B cell (primary cell): Measurements from ENCODE around the gene FLNA. TPM values are rescaled to one million over a fixed set of nuclear protein-coding genes. Genes with fewer than 3 reads are reported as not detected.

Experiments
- ATAC-seq: fragments of 200-7000 bp; cut with Tn5 transposase; one replicate; pipeline ENCODE4 v1.10.0; 2021; ENCODE audit warnings: low read depth, mild to moderate bottlenecking, moderate number of reproducible peaks, moderate library complexity
- CTCF ChIA-PET: fragments of 350-600 bp; sonication (Branson Sonifier 250); formaldehyde crosslinking; loops from one replicate; lab custom pipeline; 2021; ENCODE audit warnings: antibody characterized with exemption, inconsistent platforms; lab: Charles Lee
- POLR2A ChIA-PET: fragments of 350-600 bp; sonication (Branson Sonifier 250); formaldehyde crosslinking; loops from one replicate; lab custom pipeline; 2021; ENCODE audit warnings: antibody characterized with exemption; lab: Charles Lee
- DNase-seq: peaks from one replicate; pipeline ENCODE4 v3.0.0; 2013
- H2AFZ ChIP-seq: 2 replicates; pipeline ENCODE4 v1.6.1; 2012; ENCODE audit warnings: mild to moderate bottlenecking, low read depth, low read length; ENCODE audit not compliant: insufficient read depth, poor library complexity, severe bottlenecking
- H3K27ac ChIP-seq, 2 donors: 1 replicate in 1 of 2; 2 replicates in 1 of 2; pipeline ENCODE4 v1.5.1; 2012 to 2013; ENCODE audit warnings: low read length in 2 of 2, mild to moderate bottlenecking in 2 of 2, moderate library complexity in 1 of 2
- H3K27me3 ChIP-seq, 4 experiments: fragments of 200-600 bp in 1 of 4; sonication (generic) in 1 of 4; replicated peaks in 1 of 4; 1 replicate in 2 of 4; 2 replicates in 2 of 4; pipeline versions ENCODE4 v1.6.1 to v1.7.0; 2013 to 2016; ENCODE audit warnings: low read length in 3 of 4, mild to moderate bottlenecking in 2 of 4, mixed read lengths in 1 of 4, moderate library complexity in 1 of 4; ENCODE audit not compliant: insufficient read depth in 4 of 4, control insufficient read depth in 3 of 4; ENCODE audit errors: control extremely low read depth in 1 of 4
- H3K36me3 ChIP-seq, 2 experiments: replicated peaks in 1 of 2; 1 replicate in 1 of 2; 2 replicates in 1 of 2; pipeline versions ENCODE4 v1.6.1 to v1.7.1; 2013; ENCODE audit warnings: low read length in 1 of 2; ENCODE audit not compliant: insufficient read depth in 2 of 2, control insufficient read depth in 1 of 2; ENCODE audit errors: control extremely low read depth in 1 of 2, extremely low read depth in 1 of 2
- H3K4me1 ChIP-seq, 2 donors: fragments of 200-600 bp in 1 of 2; sonication (generic) in 1 of 2; 1 replicate in 1 of 2; 2 replicates in 1 of 2; pipeline versions ENCODE4 v1.5.1 to v1.6.1; 2013 to 2017; ENCODE audit warnings: low read length in 2 of 2; ENCODE audit not compliant: control insufficient read depth in 2 of 2, insufficient read depth in 2 of 2
- H3K4me2 ChIP-seq: replicated peaks from 2 replicates; pipeline ENCODE3; 2012; ENCODE audit warnings: mild to moderate bottlenecking, low read depth, low read length; ENCODE audit not compliant: poor library complexity, severe bottlenecking
- H3K4me3 ChIP-seq, 5 experiments: fragments of 200-600 bp in 1 of 5; sonication (generic) in 1 of 5; 1 replicate in 3 of 5; 2 replicates in 2 of 5; pipeline versions ENCODE4 v1.5.1 to v1.7.0; 2011 to 2016; ENCODE audit warnings: low read length in 4 of 5, mild to moderate bottlenecking in 4 of 5, low read depth in 2 of 5, control low read depth in 1 of 5, moderate library complexity in 1 of 5; ENCODE audit not compliant: insufficient read depth in 1 of 5; ENCODE audit errors: control extremely low read depth in 1 of 5, extremely low read depth in 1 of 5
- H3K79me2 ChIP-seq: fragments of 200-600 bp; sonication (generic); one replicate; pipeline ENCODE4 v1.6.0; 2016; ENCODE audit warnings: low read length; ENCODE audit not compliant: control insufficient read depth, insufficient read depth
- H3K9ac ChIP-seq: fragments of 200-600 bp; sonication (generic); 2 replicates; pipeline ENCODE4 v1.6.1; 2017; ENCODE audit warnings: mild to moderate bottlenecking, low read length, moderate library complexity
- H3K9me3 ChIP-seq, 3 donors: one replicate each; pipeline versions ENCODE4 v1.6.1 to v1.7.1; 2013; ENCODE audit warnings: low read length in 2 of 3; ENCODE audit not compliant: control insufficient read depth in 2 of 3, insufficient read depth in 1 of 3; ENCODE audit errors: control extremely low read depth in 1 of 3
- H4K20me1 ChIP-seq: 2 replicates; pipeline ENCODE4 v1.6.0; 2012; ENCODE audit warnings: mild to moderate bottlenecking, low read length; ENCODE audit not compliant: insufficient read depth, control insufficient read depth, poor library complexity, severe bottlenecking
- H3K27ac Mint-ChIP-seq: one replicate; pipeline ENCODE4 v1.8.0; 2021; ENCODE audit warnings: mixed read lengths
- H3K27me3 Mint-ChIP-seq: one replicate; pipeline ENCODE4 v1.8.0; 2021; ENCODE audit warnings: mixed read lengths
- H3K4me1 Mint-ChIP-seq: one replicate; pipeline ENCODE4 v1.8.0; 2021; ENCODE audit warnings: mixed read lengths
- H3K4me3 Mint-ChIP-seq: one replicate; pipeline ENCODE4 v1.8.0; 2021; ENCODE audit warnings: mixed read lengths
- H3K9me3 Mint-ChIP-seq: one replicate; pipeline ENCODE4 v1.8.0; 2022; ENCODE audit warnings: mixed read lengths; ENCODE audit not compliant: insufficient read depth
- CTCF ChIP-seq: fragments of 200-600 bp; IDR thresholded peaks from one replicate; pipeline ENCODE4 v1.8.0; 2022; ENCODE audit warnings: antibody characterized with exemption, mild to moderate bottlenecking
- EZH2 ChIP-seq: IDR thresholded peaks from 2 replicates; pipeline ENCODE4 v1.6.1; 2012; ENCODE audit warnings: borderline replicate concordance, low read depth, mild to moderate bottlenecking, moderate library complexity, low read length; ENCODE audit not compliant: insufficient read depth, poor library complexity, severe bottlenecking
- WGBS: methylation state at CpG from one replicate; pipeline ENCODE4 v1.1.5; 2013; ENCODE audit warnings: missing lambda C conversion rate; ENCODE audit not compliant: insufficient coverage; 5-methylcytosine and 5-hydroxymethylcytosine counted together
- intact Hi-C: fragments of 100-400 bp; cut with micrococcal nuclease; formaldehyde crosslinking; loops from one replicate; pipeline ENCODE4 v1.10.0; 2022
- polyA plus RNA-seq: library from polyadenylated mRNA; depleted of rRNA; stranded (reverse); fragments of >200 nt; gene quantifications from 2 replicates; pipeline ENCODE4 v1.2.3, GENCODE V29; 2012
- total RNA-seq, 2 donors: library from RNA; stranded (reverse); fragments of 120-200 nt in 1 of 2; gene quantifications; 1 replicate in 1 of 2; 2 replicates in 1 of 2; pipeline versions ENCODE4 v1.2.3 to v1.2.4, GENCODE V29; 2013 to 2022

The FLNA gene
- total and polyA plus RNA-seq, 2 donors (not counting 1 experiment from before 2014, with no cell fraction given) = 342 to 510 TPM

GRCh38 chrX:154370300-154371016 is 4.0 kb downstream of the FLNA start:
- TF ChIP-seq CTCF (no peak), EZH2 (no peak)
- Mint-ChIP-seq H3K27me3 (no peaks in the 10 kb centered on the region), H3K4me1 (peaks cover 25% of the 10 kb centered on the region), H3K4me3 (peak overlapping the region; percentile 93), H3K9me3 (no peaks in the 10 kb centered on the region), H3K27ac (peak overlapping the region; percentile 88)
- H3K27me3 ChIP-seq = no peaks in the 10 kb centered on the region
- no peak overlapping the region for H2AFZ ChIP-seq
- peaks cover 0 to 26% of the 10 kb centered on the region in 2 experiments for H3K36me3 ChIP-seq
- peak overlapping the region; percentile 80 for H3K4me2 ChIP-seq
- peak overlapping the region; percentile 73 for H3K9ac ChIP-seq
- no peaks in the 10 kb centered on the region for H3K9me3 ChIP-seq
- CTCF ChIA-PET = interaction anchor here (1.3 kb wide), 1 partner anchor 165 kb away, joined by 3 read pairs; no protein-coding TSS in a partner anchor
- ATAC-seq (no peak), DNase-seq (peak; percentile 42)
- peaks cover 49% of the 10 kb centered on the region for H3K79me2 ChIP-seq
- POLR2A ChIA-PET = interaction anchor here (0.5 to 2.5 kb wide), 15 partner anchors 9 to 402 kb away, joined by 3 to 14 read pairs (median 6); partner anchors contain the start of genes EMD, HCFC1 and RPL10
- H3K4me3 ChIP-seq = peak overlapping the region; percentile 45 to 81 (median 75)
- intact Hi-C loops = loop anchor here (1.0 to 10.0 kb wide), 4 partner anchors 9 to 444 kb away; partner anchors contain the start of genes ARHGAP4, EMD, FAM3A and MECP2
- under 1% methylated on average over 48 of the region's 63 CpGs for WGBS
- peaks cover 32 to 56% of the 10 kb centered on the region in 2 donors for H3K4me1 ChIP-seq
- peaks cover 11% of the 10 kb centered on the region for H4K20me1 ChIP-seq
- H3K27ac ChIP-seq = peak overlapping the region; percentile 86 to 90
